Adrenal gland (tissue), 12 donors: Measurements from ENCODE around the gene POM121C. TPM values are rescaled to one million over a fixed set of nuclear protein-coding genes. Genes with fewer than 3 reads are reported as not detected.
"Not testable (repeated sequence)": the region's sequence is repeated elsewhere in the genome, so short reads cannot be mapped to it uniquely, and the experiment has no call there.

ENCODE experiments used
- DNase-seq, 7 donors: peaks; one replicate each; pipeline ENCODE4 v3.0.0-alpha.2; 2019 to 2020
- H3K27ac ChIP-seq, 5 donors: fragments of 200-600 bp; sonication (generic) in 4 of 5; 1 replicate in 3 of 5; 2 replicates in 2 of 5; pipeline versions ENCODE4 v1.5.1 to v1.8.0; 2016 to 2020; ENCODE audit warnings: mild to moderate bottlenecking in 1 of 5
- H3K27me3 ChIP-seq: fragments of 200-600 bp; 2 replicates; pipeline ENCODE4 v1.8.0; 2021
- H3K36me3 ChIP-seq, 2 donors: fragments of 200-600 bp; replicated peaks in 1 of 2; 1 replicate in 1 of 2; 2 replicates in 1 of 2; pipeline versions ENCODE4 v1.5.1 to v1.8.0; 2018 to 2022
- H3K4me1 ChIP-seq, 2 donors: fragments of 200-600 bp; replicated peaks in 1 of 2; 1 replicate in 1 of 2; 2 replicates in 1 of 2; pipeline versions ENCODE4 v1.5.1 to v1.8.0; 2018 to 2021
- H3K4me3 ChIP-seq, 4 donors: fragments of 200-600 bp; sonication (generic) in 3 of 4; one replicate each; pipeline ENCODE4 v1.5.1; 2016 to 2018
- H3K9me3 ChIP-seq, 3 donors: fragments of 200-600 bp; sonication (generic) in 1 of 3; replicated peaks in 1 of 3; 1 replicate in 2 of 3; 2 replicates in 1 of 3; pipeline versions ENCODE4 v1.5.1 to v1.8.0; 2016 to 2021
- POLR2A ChIP-seq, 2 donors: fragments of 450-650 bp; IDR thresholded peaks; one replicate each; pipeline ENCODE4 v1.6.1; 2017; ENCODE audit warnings: antibody characterized with exemption in 2 of 2, mild to moderate bottlenecking in 2 of 2, moderate library complexity in 1 of 2
- WGBS, 4 donors: extraction: QIAGEN DNeasy Blood & Tissue Kit in 2 of 4; methylation state at CpG; one replicate each; pipeline versions ENCODE4 v1.1.5 to v1.1.7; 2013 to 2017; 5-methylcytosine and 5-hydroxymethylcytosine counted together
- intact Hi-C, 2 donors: fragments of 100-400 bp; cut with DNase I; formaldehyde crosslinking; loops; one replicate each; pipeline versions ENCODE4 v1.14.1 to v1.15.0; 2022 to 2023
- polyA plus RNA-seq, 3 donors: library from polyadenylated mRNA; stranded (reverse); fragments of 200-250 nt in 2 of 3; fragments of 350-450 nt in 1 of 3; fragmentation: Illumina TruSeq in 1 of 3; extraction: RNeasy Lipid Tissue Mini Kit (QIAGEN cat#74804) in 1 of 3; gene quantifications; one replicate each; pipeline ENCODE4 v1.2.3, GENCODE V29; 2013 to 2014
- total RNA-seq, 9 donors: library from RNA; depleted of rRNA in 4 of 9; stranded (reverse); fragments of >200 nt in 4 of 9; fragments of 120-200 nt in 1 of 9; fragmentation: NEBNext Ultra II Directional in 1 of 9; extraction: Animal tissue kit (Norgen Biotek cat#: 25700) in 1 of 9; gene quantifications; one replicate each; pipeline versions ENCODE4 v1.1.0 to v1.2.4, GENCODE V29; 2013 to 2023
- TF ChIP-seq, protein P1 (sequence below), 6 experiments: fragments of 450-650 bp in 4 of 6; fragments of 200-600 bp in 2 of 6; sonication (generic) in 1 of 6; IDR thresholded peaks; 1 replicate in 5 of 6; 2 replicates in 1 of 6; pipeline versions ENCODE4 v1.5.1 to v1.8.0; 2016 to 2021; ENCODE audit warnings: antibody characterized with exemption in 6 of 6, mild to moderate bottlenecking in 2 of 6, moderate library complexity in 1 of 6
- donor health status: healthy with polysubstance abuse.
- donor health status: Bipolar disorder and iron deficiency.
- donor health status: DM: yes; HTN: yes; CAD: no.
- donor health status: DM: no; HTN: no; CAD: no.
- donor health status: DM: no; HTN: no; CAD: no.
- donor health status: DM: yes; HTN: yes; CAD: no.

POM121C gene
- total and polyA plus RNA-seq, 12 donors: 9.7 to 61.9 (median 25.3) TPM

DNA sequence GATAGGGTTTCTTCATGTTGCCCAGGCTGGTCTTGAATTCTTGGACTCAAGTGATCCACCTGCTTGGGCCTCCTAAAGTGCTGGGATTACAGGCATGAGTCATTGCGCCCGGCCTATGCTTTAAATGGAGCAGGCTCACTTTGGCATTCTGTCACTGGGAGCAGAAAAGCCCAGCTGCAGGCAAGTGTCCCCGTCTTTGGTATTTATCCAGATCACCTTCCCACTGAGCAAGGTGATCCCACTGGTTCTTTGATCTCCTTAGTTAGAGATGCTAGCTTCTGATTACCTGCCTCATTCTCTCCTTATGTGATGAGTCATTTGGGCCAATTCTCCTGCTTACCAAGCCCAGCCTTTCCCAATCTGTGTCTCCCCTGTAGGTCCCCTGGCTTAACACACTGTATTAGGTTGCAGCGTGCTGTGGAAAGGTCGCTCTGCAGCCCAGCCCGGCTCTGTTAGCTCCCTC lies 45.3 kb upstream of the POM121C start:
- DNase-seq: peak in 2 of 7 donors; percentile 7 to 39
- H3K27ac ChIP-seq: no peak overlapping the region
- TF ChIP-seq POLR2A (IDR thresholded peaks at IDR 0.05): no peak
- TF ChIP-seq, protein P1, sequence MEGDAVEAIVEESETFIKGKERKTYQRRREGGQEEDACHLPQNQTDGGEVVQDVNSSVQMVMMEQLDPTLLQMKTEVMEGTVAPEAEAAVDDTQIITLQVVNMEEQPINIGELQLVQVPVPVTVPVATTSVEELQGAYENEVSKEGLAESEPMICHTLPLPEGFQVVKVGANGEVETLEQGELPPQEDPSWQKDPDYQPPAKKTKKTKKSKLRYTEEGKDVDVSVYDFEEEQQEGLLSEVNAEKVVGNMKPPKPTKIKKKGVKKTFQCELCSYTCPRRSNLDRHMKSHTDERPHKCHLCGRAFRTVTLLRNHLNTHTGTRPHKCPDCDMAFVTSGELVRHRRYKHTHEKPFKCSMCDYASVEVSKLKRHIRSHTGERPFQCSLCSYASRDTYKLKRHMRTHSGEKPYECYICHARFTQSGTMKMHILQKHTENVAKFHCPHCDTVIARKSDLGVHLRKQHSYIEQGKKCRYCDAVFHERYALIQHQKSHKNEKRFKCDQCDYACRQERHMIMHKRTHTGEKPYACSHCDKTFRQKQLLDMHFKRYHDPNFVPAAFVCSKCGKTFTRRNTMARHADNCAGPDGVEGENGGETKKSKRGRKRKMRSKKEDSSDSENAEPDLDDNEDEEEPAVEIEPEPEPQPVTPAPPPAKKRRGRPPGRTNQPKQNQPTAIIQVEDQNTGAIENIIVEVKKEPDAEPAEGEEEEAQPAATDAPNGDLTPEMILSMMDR (IDR thresholded peaks at IDR 0.05): no peak
- intact Hi-C loops: loop anchor here in 1 of 2 donors (10.0 kb wide), 1 partner anchor 113 kb away; no protein-coding TSS in a partner anchor
- H3K9me3 ChIP-seq: no peaks in the 10 kb centered on the region
- H3K4me1 ChIP-seq: peaks cover 6 to 12% of the 10 kb centered on the region in 2 donors
- H3K27me3 ChIP-seq: no peaks in the 10 kb centered on the region
- 58 to 83% (median 72%) methylated on average over 6 of the region's 6 CpGs for WGBS, 4 donors
- no peak overlapping the region for H3K4me3 ChIP-seq
- H3K36me3 ChIP-seq: peaks cover 0 to 2% of the 10 kb centered on the region in 2 donors

DNA sequence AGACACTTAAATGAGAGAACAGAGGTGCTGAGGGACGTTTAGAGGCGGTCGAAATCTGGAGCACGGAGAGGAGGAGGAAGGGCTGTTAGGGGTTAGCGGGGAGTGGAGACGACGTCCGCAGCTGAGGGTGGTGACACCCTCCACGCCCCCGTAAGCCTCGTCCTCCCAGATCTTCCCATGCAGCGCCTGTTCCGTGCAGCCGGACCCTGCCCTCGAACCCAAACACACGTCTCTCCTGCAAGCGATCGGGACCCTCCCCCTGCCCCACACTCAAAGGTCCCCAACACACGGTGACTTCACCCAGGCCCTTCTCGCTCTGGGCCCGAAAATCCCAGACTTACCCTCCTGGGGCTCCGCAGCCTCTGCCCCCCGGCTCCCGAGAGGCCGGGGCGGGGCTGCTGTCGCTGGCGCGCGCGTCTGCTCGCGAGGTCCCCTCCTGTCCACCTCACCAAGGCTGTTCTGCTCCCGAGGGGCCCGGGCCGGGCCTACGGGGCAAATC lies 41.2 kb upstream of the POM121C start:
- H3K27me3 ChIP-seq, H3K9me3 ChIP-seq, intact Hi-C loops: not testable (repeated sequence)
- DNase-seq: peak in 5 of 7 donors; percentile 7 to 29 (median 19)
- Histone ChIP-seq H3K4me1 (peaks cover 8 to 19% of the 10 kb centered on the region in 2 donors), H3K36me3 (peaks cover 0 to 21% of the 10 kb centered on the region in 2 donors), H3K27ac (peak overlapping the region; percentile 80 to 96 (median 89)), H3K4me3 (peak overlapping the region; percentile 44 to 80 (median 78))
- WGBS, 4 donors: 0 to 2% (median 1%) methylated on average over 8 to 37 of the region's 37 CpGs

DNA sequence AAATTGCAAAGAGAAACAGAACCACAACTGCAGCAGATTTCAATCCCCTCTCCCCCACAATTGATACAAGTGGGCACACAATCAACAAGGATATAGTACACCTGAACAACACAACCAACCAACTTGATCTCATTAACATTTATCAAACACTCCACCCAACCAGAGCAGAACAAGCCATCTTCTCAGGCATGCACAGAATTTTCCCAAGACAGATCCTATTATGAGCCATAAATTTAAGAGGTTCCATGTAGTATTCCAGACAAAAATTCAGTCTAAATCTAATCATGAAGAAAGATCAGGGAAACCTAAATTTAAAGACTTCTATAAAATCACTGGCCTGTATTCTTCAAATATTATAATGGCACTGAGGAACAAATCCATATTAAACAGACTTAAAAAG lies 35.6 kb upstream of the POM121C start:
- H3K36me3 ChIP-seq: peaks cover 0 to 21% of the 10 kb centered on the region in 2 donors
- peaks cover 5 to 10% of the 10 kb centered on the region in 2 donors for H3K4me1 ChIP-seq
- H3K27me3 ChIP-seq, intact Hi-C loops, DNase-seq, H3K27ac ChIP-seq, H3K4me3 ChIP-seq, H3K9me3 ChIP-seq: not testable (repeated sequence)

DNA sequence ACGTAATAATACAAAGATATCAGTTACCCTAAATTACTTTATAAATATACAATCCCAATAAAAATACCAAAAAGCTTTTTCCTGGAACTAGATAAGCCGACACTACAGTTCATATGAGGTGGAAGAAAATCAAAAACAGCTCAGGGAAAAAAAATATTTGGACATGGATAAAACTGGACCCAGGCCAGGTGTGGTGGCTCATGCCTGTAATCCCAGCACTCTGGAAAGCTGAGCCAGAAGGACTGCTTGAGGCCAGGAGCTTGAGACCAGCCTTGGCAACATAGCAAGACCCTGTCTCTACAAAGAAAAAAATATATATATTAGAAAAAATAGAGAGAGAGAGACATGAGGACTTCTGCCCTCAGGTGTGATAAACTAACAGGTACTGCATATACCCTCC lies 32.7 kb upstream of the POM121C start:
- peaks cover 0 to 12% of the 10 kb centered on the region in 2 donors for H3K36me3 ChIP-seq
- H3K4me1 ChIP-seq, H3K27ac ChIP-seq, intact Hi-C loops, H3K27me3 ChIP-seq, H3K9me3 ChIP-seq, H3K4me3 ChIP-seq: not testable (repeated sequence)
- 58 to 65% (median 60%) methylated on average over 2 of the region's 2 CpGs for WGBS, 4 donors
- DNase-seq: peak in 6 of 7 donors; percentile 32 to 61 (median 43)

DNA sequence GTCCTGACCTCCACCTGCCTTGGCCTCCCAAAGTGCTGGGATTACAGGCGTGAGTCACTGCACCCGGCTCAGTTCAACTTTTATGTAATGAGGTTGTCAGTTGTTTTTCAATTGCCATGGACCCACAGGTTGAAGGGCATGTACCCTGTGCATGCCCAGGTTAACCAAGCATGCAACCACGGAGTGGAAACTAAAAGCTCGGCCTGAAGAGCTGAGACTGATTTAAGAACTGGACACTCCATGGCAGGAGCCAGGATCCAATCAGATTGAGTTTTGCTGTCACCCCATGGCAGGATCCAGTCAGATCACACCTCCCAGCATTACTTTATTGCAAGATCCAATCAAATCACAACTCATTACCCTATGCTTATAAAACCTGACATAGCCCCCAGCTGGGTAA lies 22.9 kb upstream of the POM121C start:
- H3K4me1 ChIP-seq, H3K36me3 ChIP-seq, H3K27me3 ChIP-seq, DNase-seq, intact Hi-C loops, H3K9me3 ChIP-seq, H3K4me3 ChIP-seq, H3K27ac ChIP-seq: not testable (repeated sequence)
- WGBS, 4 donors: 91 to 94% methylated on average over 2 of the region's 4 CpGs; no CpG with 5 or more reads in 2 of the 4 donors

DNA sequence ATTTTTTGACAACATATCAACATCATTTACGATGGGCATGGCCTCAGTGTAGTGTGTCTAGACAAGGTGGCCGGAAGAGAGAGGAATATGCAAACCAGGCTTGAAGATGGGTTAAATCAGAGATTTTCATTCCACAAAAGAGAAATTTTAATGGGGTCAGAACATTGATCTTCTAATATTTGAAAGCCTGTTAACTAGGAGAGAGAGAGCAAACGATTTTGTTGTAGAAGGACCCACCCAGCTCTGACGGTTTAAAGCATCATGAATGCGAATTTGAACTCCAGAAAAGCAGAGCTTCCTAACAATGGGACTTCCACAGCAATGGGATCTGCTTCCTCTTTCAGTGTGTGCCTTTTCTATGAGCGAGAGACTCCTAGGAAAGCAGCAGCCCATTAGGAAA lies 5.9 kb upstream of the POM121C start, which contains the start of gene SPDYE5:
Gene SPDYE5, plus strand, starts transcription at position 301 of the 400 bp plus-strand sequence. CDS start 1,728 bp downstream, outside the sequence.
- WGBS, 4 donors: 76 to 90% (median 83%) methylated on average over 5 to 6 of the region's 6 CpGs
- DNase-seq, H3K27me3 ChIP-seq, H3K4me1 ChIP-seq, H3K4me3 ChIP-seq, intact Hi-C loops, H3K27ac ChIP-seq, H3K36me3 ChIP-seq, H3K9me3 ChIP-seq: not testable (repeated sequence)

DNA sequence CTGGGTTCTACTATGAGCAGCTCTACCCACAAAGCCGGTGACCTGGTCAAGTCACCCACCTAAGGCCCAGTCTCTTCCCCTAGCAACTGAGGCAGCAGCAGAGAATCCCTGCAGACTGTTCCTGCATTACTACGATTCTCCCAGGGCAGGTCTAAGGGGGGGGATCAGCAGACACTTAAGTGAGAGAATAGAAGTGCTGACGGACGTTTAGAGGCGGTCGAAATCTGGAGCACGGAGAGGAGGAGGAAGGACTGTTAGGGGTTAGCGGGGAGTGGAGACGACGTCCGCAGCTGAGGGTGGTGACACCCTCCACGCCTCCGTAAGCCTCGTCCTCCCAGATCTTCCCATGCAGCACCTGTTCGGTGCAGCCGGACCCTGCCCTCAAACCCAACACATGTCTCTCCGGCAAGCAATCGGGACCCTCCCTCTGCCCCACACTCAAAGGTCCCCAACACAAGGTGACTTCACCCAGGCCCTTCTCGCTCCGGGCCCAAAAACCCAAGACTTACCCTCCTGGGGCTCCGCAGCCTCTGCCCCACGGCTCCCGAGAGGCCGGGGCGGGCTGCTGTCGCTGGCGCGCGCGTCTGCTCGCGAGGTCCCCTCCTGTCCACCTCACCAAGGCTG lies 632 bp downstream of the POM121C start:
- H3K36me3 ChIP-seq, intact Hi-C loops, H3K27me3 ChIP-seq, H3K4me1 ChIP-seq, H3K9me3 ChIP-seq: not testable (repeated sequence)
- peak overlapping the region; percentile 79 to 92 (median 86) for H3K27ac ChIP-seq
- peak in 5 of 7 donors; percentile 5 to 54 (median 19) for DNase-seq
- H3K4me3 ChIP-seq: peak overlapping the region in 2 of 4 donors; percentile 33 to 88
- 0 to 1% (median 0%) methylated on average over 12 to 28 of the region's 32 CpGs for WGBS, 4 donors

DNA sequence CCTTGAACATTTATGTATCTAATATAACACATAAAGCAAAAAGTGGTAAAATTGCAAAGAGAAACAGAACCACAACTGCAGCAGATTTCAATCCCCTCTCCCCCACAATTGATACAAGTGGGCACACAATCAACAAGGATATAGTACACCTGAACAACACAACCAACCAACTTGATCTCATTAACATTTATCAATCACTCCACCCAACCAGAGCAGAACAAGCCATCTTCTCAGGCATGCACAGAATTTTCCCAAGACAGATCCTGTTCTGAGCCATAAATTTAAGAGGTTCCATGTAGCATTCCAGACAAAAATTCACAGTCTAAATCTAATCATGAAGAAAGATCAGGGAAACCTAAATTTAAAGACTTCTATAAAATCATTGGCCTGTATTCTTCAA lies 5.8 kb downstream of the POM121C start:
- intact Hi-C loops, H3K36me3 ChIP-seq, DNase-seq, H3K27ac ChIP-seq, H3K4me1 ChIP-seq, H3K9me3 ChIP-seq, H3K27me3 ChIP-seq, H3K4me3 ChIP-seq: not testable (repeated sequence)

DNA sequence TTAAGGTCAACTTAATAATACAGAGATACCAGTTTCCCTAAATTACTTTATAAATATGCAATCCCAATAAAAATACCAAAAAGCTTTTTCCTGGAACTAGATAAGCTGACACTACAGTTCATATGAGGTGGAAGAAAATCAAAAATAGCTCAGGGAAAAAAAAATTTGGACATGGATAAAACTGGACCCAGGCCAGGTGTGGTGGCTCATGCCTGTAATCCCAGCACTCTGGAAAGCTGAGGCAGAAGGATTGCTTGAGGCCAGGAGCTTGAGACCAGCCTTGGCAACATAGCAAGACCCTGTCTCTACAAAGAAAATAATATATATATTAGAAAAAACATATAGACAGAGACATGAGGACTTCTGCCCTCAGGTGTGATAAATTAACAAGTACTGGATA lies 8.6 kb downstream of the POM121C start:
- H3K9me3 ChIP-seq, H3K4me3 ChIP-seq, H3K27ac ChIP-seq, H3K4me1 ChIP-seq, intact Hi-C loops, H3K27me3 ChIP-seq: not testable (repeated sequence)
- DNase-seq: peak in 6 of 7 donors; percentile 9 to 67 (median 36)
- H3K36me3 ChIP-seq: peaks cover 0 to 12% of the 10 kb centered on the region in 2 donors

DNA sequence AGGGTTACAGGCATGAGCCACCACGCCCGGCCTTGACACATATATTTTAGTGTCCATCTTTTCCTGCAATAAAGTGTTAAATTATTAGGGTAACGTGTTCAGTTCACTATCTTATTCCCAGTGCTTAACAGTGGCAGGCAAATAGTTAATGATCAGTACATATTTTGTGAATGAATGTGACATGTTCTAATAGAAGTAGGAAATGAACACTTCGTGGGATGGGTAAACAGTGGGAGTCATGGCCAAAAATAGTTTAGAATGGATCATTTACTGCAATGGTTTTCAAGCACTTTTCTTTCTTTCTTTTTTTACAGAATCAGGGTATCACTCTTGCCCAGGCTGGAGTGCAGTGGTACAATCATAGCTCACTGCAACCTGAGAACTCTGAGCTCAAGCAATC lies 15.9 kb downstream of the POM121C start:
- H3K4me1 ChIP-seq, H3K9me3 ChIP-seq, H3K27me3 ChIP-seq, H3K4me3 ChIP-seq, H3K27ac ChIP-seq, DNase-seq, intact Hi-C loops: not testable (repeated sequence)
- WGBS, 4 donors: 100% methylated on average over 2 of the region's 4 CpGs; no CpG with 5 or more reads in 2 of the 4 donors
- H3K36me3 ChIP-seq: peaks cover 0 to 12% of the 10 kb centered on the region in 2 donors
